Mucosa of gallbladder (tissue), 1 donor: Measurements from ENCODE around the gene CD34. TPM values are rescaled to one million over a fixed set of nuclear protein-coding genes. Genes with fewer than 3 reads are reported as not detected.
A peak's percentile ranks its signal among the peaks of the same experiment; 100 is the strongest.
"Not testable (repeated sequence)": the region's sequence is repeated elsewhere in the genome, so short reads cannot be mapped to it uniquely, and the experiment has no call there.

Source experiments
- DNase-seq: peaks from one replicate; pipeline ENCODE4 v3.0.0-alpha.2; 2020; ENCODE audit warnings: low spot score
- total RNA-seq: library from RNA; stranded (reverse); gene quantifications from one replicate; pipeline ENCODE4 v1.2.1, GENCODE V29; 2021
- donor health status: DM: no; HTN: no; CAD: no.

The CD34 gene
- total RNA-seq, 1 donor from 2014 or later = 23.2 TPM

- DNase-seq = no peak
These were observed 22.4 kb upstream of the CD34 start for GRCh38 chr1:207933205-207933800.

GRCh38 chr1:207926984-207927383 is 16.1 kb upstream of the CD34 start:
- DNase-seq = no peak

- DNase-seq = not testable (repeated sequence)
These were observed 15.0 kb upstream of the CD34 start for GRCh38 chr1:207925969-207926368.

GRCh38 chr1:207925210-207925609 is 14.3 kb upstream of the CD34 start:
- peak; percentile 41 for DNase-seq

GRCh38 chr1:207923561-207923960 is 12.6 kb upstream of the CD34 start:
- DNase-seq = no peak

- no peak for DNase-seq
These were observed 12.2 kb upstream of the CD34 start for GRCh38 chr1:207923121-207923520.

GRCh38 chr1:207922554-207922953 is 11.6 kb upstream of the CD34 start:
- no peak for DNase-seq

GRCh38 chr1:207921321-207921720 is 10.4 kb upstream of the CD34 start:
- DNase-seq = no peak

GRCh38 chr1:207920444-207921021 is 9.6 kb upstream of the CD34 start:
- no peak for DNase-seq

- no peak for DNase-seq
These were observed 8.7 kb upstream of the CD34 start for GRCh38 chr1:207919523-207920170.

- no peak for DNase-seq
These were observed 7.7 kb upstream of the CD34 start for GRCh38 chr1:207918581-207918980.

- DNase-seq = peak; percentile 38
These were observed 7.1 kb upstream of the CD34 start for GRCh38 chr1:207918011-207918410.

- DNase-seq = no peak
These were observed 6.2 kb upstream of the CD34 start for GRCh38 chr1:207917080-207917479.

- DNase-seq = no peak
These were observed 3.0 kb upstream of the CD34 start for GRCh38 chr1:207913951-207914350.

- DNase-seq = no peak
These were observed 1.2 kb upstream of the CD34 start for GRCh38 chr1:207911856-207912760.

- no peak for DNase-seq
These were observed 1.2 kb downstream of the CD34 start for GRCh38 chr1:207909687-207910086.

GRCh38 chr1:207908107-207908734 is 2.7 kb downstream of the CD34 start:
- DNase-seq = no peak

GRCh38 chr1:207904391-207904790 is 6.5 kb downstream of the CD34 start:
- no peak for DNase-seq

- no peak for DNase-seq
These were observed 7.2 kb downstream of the CD34 start for GRCh38 chr1:207903767-207904166.

- no peak for DNase-seq
These were observed 7.9 kb downstream of the CD34 start for GRCh38 chr1:207903053-207903452.

GRCh38 chr1:207902566-207902965 is 8.4 kb downstream of the CD34 start:
- DNase-seq = no peak
